IPS-15b (cell line): Measurements from ENCODE around the gene CAMSAP3.

Experiments
- H3K27me3 ChIP-seq: one replicate; pipeline ENCODE4 v1.6.1; 2013; ENCODE audit warnings: low read length; ENCODE audit not compliant: control insufficient read depth, insufficient read depth
- H3K36me3 ChIP-seq: one replicate; pipeline ENCODE4 v1.6.1; 2013; ENCODE audit warnings: low read length; ENCODE audit not compliant: control insufficient read depth, insufficient read depth
- H3K4me1 ChIP-seq: one replicate; pipeline ENCODE4 v1.6.1; 2013; ENCODE audit warnings: mild to moderate bottlenecking, low read length; ENCODE audit not compliant: control insufficient read depth, insufficient read depth
- H3K4me3 ChIP-seq: one replicate; pipeline ENCODE4 v1.5.1; 2013; ENCODE audit warnings: low read depth, low read length
- H3K9ac ChIP-seq: one replicate; pipeline ENCODE4 v1.6.1; 2013; ENCODE audit warnings: low read depth, mild to moderate bottlenecking, low read length
- H3K9me3 ChIP-seq: one replicate; pipeline ENCODE4 v1.6.1; 2013; ENCODE audit warnings: mild to moderate bottlenecking, low read length; ENCODE audit not compliant: control insufficient read depth, insufficient read depth

CAMSAP3 gene

DNA sequence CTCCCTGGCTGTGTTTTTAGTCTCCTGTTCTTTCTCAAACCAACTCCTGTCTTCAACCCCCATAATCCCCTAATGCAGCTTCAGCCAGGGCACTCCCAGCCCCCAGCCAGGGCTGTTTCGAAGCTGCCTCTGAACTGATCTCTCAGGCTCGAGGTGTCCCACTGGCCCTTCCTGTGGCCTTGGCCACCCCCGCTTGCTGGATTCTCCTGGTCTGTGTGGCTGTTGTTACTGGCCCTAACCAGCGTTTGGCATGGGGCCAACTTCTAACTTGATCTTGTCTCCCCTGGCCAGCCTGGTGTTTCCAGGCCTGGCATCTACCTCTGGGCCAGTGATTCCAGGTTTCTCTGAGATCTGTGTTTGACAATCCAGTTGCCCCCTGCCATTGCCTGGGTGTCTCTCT lies 22.7 kb downstream of the CAMSAP3 start:
- H3K36me3 ChIP-seq, result peaks cover 42% of the 10 kb centered on the region
- no peak overlapping the region for H3K9ac ChIP-seq
- H3K9me3 ChIP-seq, result no peaks in the 10 kb centered on the region
- H3K4me1 ChIP-seq, result no peaks in the 10 kb centered on the region
- no peaks in the 10 kb centered on the region for H3K27me3 ChIP-seq
- no peak overlapping the region for H3K4me3 ChIP-seq

DNA sequence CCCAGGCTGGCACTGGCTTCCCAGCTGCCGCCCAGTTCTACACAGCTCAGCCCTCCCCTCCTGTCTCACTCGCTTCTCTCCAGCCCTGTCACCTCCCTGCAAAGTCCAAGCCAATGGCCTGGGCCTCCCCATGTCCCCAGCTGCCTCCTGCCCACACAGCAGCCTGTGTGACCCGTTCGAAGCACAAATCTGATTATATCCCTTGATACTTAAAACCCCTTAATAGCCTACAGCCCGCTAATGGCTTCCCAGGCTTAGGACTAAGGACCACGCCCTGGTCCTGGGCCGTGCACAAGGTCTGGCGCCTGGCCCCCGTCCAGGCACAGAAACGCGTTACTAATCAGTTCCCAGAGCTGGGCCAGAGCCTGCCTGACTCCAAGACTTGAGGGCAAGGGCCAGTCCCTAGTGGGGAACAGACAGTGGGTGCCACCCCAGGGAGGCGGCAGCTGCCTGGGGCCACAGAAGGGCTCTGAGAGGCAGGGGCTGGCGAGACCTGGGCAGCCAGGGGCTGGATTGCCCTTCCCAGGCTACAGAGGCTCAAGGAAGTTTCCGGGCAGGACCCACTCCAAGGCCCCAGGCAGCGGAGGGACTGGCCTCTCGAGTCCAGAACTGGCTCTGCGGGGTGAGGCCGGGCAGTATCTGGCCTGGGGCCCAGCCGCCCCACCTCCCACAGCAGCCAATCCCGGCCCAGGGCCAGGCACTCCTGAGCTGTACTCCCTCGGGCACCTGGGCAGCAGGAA lies 23.3 kb downstream of the CAMSAP3 start:
- H3K36me3 ChIP-seq, result peaks cover 45% of the 10 kb centered on the region

GRCh38 chr19:7619671-7620441 lies 24.2 kb downstream of the CAMSAP3 start:
- no peak overlapping the region for H3K9ac ChIP-seq
- no peaks in the 10 kb centered on the region for H3K9me3 ChIP-seq
- H3K4me3 ChIP-seq, result no peak overlapping the region
- no peaks in the 10 kb centered on the region for H3K27me3 ChIP-seq
- peaks cover 45% of the 10 kb centered on the region for H3K36me3 ChIP-seq
- H3K4me1 ChIP-seq, result no peaks in the 10 kb centered on the region

More for the DNA sequence above, 23.3 kb downstream of the CAMSAP3 start:
- Histone ChIP-seq H3K9ac (no peak overlapping the region), H3K4me1 (no peaks in the 10 kb centered on the region), H3K9me3 (no peaks in the 10 kb centered on the region), H3K27me3 (no peaks in the 10 kb centered on the region), H3K4me3 (no peak overlapping the region)

GRCh38 chr19:7620442-7621412 lies 25.1 kb downstream of the CAMSAP3 start:
- Histone ChIP-seq H3K4me1 (no peaks in the 10 kb centered on the region), H3K4me3 (no peak overlapping the region), H3K36me3 (peaks cover 49% of the 10 kb centered on the region), H3K9me3 (no peaks in the 10 kb centered on the region), H3K27me3 (no peaks in the 10 kb centered on the region), H3K9ac (no peak overlapping the region)

DNA sequence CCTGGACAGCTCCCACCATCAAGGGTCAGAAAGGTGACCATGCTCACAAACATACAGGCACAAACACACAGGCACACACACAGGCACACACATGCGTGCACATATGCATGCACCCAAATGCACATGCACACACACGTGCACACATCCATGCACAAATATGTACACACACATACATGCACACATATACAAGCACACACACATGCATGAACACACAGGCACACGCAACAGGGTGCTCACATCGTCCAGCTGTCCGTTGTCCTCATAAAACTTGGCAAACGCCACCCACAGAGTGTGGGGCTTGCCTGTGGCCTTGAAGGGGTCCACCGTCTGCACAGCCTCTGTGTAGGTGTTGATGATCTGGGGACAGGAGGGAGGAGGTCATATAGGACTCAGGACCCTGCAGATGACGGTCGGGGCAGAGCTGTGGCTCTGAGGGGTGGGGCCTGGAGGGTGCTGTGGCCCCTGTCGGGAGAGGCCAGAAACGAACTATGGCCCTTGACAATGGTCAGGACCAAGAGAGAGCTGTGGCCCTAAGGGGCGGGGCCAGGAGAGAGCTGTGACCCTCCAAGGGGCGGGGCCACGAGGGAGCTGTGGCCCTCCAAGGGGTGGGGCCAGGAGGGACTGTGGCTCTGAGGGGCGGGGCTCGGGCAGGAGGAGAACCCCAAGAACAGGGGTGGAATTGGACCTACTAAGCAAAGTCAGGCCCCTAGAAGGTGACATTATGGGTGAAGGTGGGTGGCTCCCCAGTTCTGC lies 27.4 kb downstream of the CAMSAP3 start:
- no peak overlapping the region for H3K9ac ChIP-seq
- H3K4me1 ChIP-seq, result no peaks in the 10 kb centered on the region
- H3K9me3 ChIP-seq, result no peaks in the 10 kb centered on the region
- no peaks in the 10 kb centered on the region for H3K27me3 ChIP-seq
- no peak overlapping the region for H3K4me3 ChIP-seq
- H3K36me3 ChIP-seq, result peaks cover 49% of the 10 kb centered on the region

GRCh38 chr19:7623725-7624603 lies 28.3 kb downstream of the CAMSAP3 start:
- H3K9me3 ChIP-seq, result no peaks in the 10 kb centered on the region
- H3K4me3 ChIP-seq, result no peak overlapping the region
- no peaks in the 10 kb centered on the region for H3K4me1 ChIP-seq
- H3K9ac ChIP-seq, result no peak overlapping the region
- H3K27me3 ChIP-seq, result no peaks in the 10 kb centered on the region
- peaks cover 47% of the 10 kb centered on the region for H3K36me3 ChIP-seq

DNA sequence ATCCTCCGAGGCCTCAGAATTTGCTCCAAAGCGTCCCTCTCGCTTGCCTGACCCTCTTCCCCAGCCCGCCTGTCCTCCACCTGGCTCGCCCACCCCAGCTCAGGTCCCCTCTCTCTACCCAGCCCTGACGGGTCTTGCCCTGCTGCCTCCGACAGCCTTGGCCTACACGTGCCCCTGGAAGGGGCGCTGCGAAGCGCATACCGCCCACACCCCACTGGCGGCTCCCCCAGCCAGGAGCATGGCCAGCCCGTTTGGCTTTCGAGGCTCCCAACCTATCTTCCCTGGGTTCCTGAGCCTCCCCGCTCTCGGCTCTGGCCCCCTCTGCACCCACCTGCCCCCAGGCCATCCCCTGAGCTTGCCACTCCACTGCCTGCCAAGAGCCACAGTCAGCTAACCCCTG lies 29.1 kb downstream of the CAMSAP3 start:
- Histone ChIP-seq H3K36me3 (peaks cover 46% of the 10 kb centered on the region), H3K9me3 (no peaks in the 10 kb centered on the region), H3K4me3 (no peak overlapping the region), H3K4me1 (no peaks in the 10 kb centered on the region), H3K27me3 (no peaks in the 10 kb centered on the region), H3K9ac (no peak overlapping the region)

DNA sequence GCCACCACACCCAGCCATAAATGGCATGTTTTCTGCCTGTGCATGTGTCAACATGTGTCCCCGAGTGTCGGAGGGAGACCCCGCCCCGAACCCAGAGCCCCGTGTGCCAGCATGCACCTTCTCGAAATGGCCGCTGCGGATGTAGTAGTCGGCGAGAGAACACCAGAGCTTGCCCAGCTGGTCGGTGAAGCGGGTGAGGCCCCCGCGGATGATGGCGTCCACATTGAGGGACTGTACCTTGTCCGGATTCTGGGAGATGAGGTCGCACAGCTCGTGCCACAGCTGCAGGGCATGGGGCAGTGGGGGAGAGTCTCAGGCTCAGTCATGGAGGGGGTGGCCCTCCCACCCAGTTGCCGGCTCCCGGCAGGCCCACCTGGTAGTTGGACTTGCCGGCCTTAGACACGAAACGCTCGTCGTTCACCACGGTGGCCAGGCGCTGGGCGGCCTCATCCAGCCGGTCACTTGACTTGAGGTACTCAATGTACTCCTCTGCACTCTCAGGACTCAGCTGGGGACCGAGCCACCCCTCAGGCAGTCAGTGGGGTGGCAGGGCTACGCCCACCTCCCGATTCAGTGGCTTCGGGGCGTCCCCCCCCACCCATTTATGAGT lies 30.2 kb downstream of the CAMSAP3 start:
- Histone ChIP-seq H3K4me1 (peaks cover 2% of the 10 kb centered on the region), H3K36me3 (peaks cover 44% of the 10 kb centered on the region), H3K9ac (no peak overlapping the region)

GRCh38 chr19:7627166-7627565 lies 31.5 kb downstream of the CAMSAP3 start:
- H3K27me3 ChIP-seq, result no peaks in the 10 kb centered on the region
- peaks cover 2% of the 10 kb centered on the region for H3K4me1 ChIP-seq
- H3K4me3 ChIP-seq, result no peak overlapping the region
- no peak overlapping the region for H3K9ac ChIP-seq
- no peaks in the 10 kb centered on the region for H3K9me3 ChIP-seq
- H3K36me3 ChIP-seq, result peaks cover 34% of the 10 kb centered on the region

More for the DNA sequence above, 30.2 kb downstream of the CAMSAP3 start:
- no peaks in the 10 kb centered on the region for H3K9me3 ChIP-seq
- no peak overlapping the region for H3K4me3 ChIP-seq
- H3K27me3 ChIP-seq, result no peaks in the 10 kb centered on the region
